HG03439 (cell line): ENCODE data around the gene RPL39L.
A peak's percentile ranks its signal among the peaks of the same experiment; 100 is the strongest.
"Not testable (repeated sequence)": the region's sequence is repeated elsewhere in the genome, so short reads cannot be mapped to it uniquely, and the experiment has no call there.

Experiments used
- ATAC-seq: cut with Tn5 transposase; IDR thresholded peaks from one replicate; pipeline ENCODE4 v1.9.1; 2021; ENCODE audit warnings: mild to moderate bottlenecking, moderate library complexity; ENCODE audit not compliant: unreplicated experiment

RPL39L gene

GRCh38 chr3:187139126-187139894 lies at the start of gene RPL39L:
RPL39L (minus strand) TSS chr3:187139496; CDS start chr3:187121300, 18,196 bp downstream.
- peak; percentile 97 for ATAC-seq

- ATAC-seq: no peak
Observed at GRCh38 chr3:187188931-187189330, 49.6 kb upstream of the RPL39L start.

- no peak for ATAC-seq
Observed at GRCh38 chr3:187186801-187187421, 47.6 kb upstream of the RPL39L start.

- ATAC-seq: no peak
Observed at GRCh38 chr3:187186375-187186774, 47.1 kb upstream of the RPL39L start.

DNA sequence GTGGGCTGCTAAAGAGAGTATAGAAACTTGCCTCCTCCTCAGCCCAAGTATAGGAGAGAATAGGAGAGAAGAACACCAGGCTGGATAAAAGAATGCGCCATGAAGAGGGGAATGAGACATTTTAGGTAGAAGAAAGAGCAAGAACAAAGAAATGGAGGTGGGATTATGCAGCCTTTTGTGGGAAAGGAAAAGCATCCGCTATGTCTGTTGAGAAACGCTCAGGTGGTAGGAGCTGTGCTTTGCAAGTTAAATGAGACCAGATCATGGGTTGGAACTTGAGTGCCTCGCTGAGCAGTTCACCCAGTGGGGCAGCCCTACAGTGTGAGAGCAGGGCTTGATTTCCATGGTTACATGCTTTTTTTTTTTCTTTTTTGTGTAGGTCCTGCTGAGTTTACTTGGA lies 46.5 kb upstream of the RPL39L start:
- no peak for ATAC-seq

GRCh38 chr3:187183903-187184302 lies 44.6 kb upstream of the RPL39L start:
- no peak for ATAC-seq

DNA sequence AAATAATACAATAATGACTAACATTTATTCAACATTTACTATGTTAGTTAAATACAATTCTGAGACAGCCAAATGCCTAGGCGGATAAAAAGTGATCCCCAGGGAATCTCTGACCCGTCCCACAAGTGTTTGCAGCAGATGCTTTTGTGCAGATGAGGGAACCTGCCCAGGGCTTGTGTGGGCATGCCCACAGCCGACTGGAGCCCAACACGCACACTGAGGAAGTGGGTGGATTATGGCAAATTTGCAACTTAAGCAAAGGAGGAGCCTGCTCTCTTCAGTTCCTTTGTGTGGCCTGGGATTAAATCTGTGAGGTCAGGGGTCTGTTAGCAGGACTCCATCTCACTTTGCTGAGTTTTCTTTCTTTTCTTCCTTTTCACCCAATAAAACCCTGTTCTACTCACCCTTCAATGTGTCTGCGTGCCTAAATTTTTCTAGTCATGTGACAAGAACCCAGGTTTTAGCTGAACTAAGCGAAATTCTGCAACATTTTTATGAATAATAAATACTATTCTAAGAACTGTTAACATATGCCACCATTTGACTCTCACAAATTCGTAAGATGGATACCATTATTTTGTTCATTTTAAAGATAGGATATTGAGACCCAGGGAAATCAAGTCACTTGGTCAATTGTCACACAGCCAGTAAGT lies 44.0 kb upstream of the RPL39L start:
- no peak for ATAC-seq

DNA sequence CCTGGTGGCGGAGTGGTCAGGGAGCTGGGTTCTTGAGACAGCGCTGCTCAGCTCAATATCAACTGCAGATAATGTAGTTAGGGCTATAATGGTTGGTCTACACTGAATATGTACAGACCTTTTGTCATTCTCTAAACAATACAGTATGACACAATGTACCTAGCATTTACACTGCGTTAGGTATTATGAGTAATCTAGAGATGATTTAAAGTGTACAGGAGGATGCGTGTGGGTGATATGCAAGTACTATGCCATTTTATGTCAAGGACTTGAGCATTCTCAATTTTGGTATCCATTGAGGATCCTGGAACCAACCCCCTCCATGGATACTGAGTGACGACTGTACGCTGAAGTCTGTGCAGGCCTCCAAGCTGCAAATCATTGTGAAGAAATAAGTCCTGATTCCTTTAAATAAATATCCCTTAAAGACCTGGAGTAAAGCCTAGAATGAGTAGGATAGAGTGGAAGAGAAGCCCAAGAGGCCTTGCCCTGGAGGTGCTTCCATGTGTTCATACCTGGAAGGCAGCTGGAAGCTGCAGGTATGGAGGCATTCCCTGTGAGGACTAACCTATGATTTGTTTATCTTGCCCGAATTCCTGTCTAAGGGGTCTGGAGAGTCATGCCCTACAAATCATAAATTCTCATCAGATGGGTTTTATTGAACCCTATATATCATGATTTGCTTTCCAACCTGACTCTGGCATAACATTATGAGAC lies 42.3 kb upstream of the RPL39L start:
- ATAC-seq: no peak

- ATAC-seq: no peak
Observed at GRCh38 chr3:187172929-187173328, 33.6 kb upstream of the RPL39L start.

DNA sequence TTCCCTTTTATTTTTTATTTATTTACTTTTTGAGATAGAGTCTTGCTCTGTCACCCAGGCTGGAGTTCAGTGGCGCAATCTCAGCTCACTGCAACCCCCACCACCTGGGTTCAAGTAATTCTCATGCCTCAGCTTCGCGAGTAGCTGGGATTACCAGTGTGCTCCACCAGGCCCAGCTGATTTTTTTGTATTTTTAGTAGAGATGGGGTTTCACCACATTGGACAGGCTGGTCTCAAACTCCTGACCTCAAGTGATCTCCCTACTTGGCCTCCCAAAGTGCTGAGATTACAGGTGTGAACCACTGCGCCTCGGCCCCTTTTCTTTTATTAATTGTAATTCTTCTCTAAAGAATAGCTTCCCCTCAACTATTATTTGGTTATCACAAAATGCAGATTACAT lies 31.6 kb upstream of the RPL39L start:
- ATAC-seq: not testable (repeated sequence)

GRCh38 chr3:187169231-187169960 lies 30.1 kb upstream of the RPL39L start:
- ATAC-seq: no peak

DNA sequence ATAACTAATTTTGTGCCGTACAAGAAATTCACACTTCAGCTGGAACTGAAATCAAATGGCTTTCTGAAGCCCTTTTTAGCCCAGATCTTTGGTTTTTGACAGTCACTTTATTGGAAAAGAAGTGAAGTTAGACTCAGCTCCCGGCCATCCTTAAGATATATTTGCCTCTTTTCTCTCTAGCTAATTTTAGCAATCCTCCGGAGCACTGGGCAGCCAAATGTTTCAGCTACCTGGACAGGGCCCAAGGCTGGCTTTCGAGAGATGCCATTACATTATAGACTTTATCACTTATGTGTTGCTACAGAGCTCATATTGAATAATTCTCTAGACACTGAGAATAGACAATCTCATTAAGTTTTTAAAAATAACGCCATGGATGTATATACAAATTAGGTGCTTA lies 28.5 kb upstream of the RPL39L start:
- ATAC-seq: no peak

GRCh38 chr3:187166750-187167149 lies 27.5 kb upstream of the RPL39L start:
- ATAC-seq: no peak

- no peak for ATAC-seq
Observed at GRCh38 chr3:187165144-187165543, 25.8 kb upstream of the RPL39L start.

GRCh38 chr3:187162265-187162953 lies 23.1 kb upstream of the RPL39L start:
- no peak for ATAC-seq

DNA sequence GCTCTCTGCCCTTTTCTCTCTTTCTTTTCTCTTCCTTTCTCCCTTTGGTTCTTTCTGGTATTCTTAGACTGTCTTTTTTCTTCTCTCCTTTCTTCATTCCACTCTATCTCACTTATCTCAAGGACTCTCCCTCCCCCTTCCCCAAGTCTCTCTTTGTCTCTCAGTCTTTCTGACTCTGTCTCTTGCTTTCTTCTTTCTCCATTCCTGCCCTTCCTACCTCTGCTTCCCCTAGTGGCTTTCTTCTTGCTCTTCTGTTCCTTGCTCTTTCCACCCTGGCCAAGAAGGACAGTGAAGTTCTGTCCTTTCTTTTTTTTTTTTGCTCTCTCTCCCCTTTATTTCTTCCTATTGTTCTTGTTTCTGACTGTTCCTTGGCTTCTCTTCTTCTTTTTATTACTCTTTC lies 22.3 kb upstream of the RPL39L start:
- no peak for ATAC-seq

DNA sequence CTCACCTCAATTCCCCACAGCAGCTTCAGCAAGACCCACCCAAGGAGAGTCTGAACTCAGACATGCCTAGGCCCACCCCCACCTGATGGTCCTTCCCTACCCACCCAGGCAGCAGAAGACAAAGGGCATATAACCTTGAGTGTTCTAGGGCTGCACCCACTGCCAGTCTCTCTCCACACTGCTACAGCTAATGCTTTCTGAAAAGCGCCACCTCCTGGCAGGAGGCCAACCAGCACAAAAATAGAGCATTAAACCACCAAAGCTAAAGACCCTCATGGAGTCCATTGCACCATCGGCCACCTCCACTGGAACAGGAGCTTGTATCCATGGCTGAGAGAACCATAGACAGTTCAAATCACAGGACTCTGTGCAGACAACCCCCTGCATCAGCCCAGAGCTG lies 11.3 kb upstream of the RPL39L start:
- no peak for ATAC-seq

DNA sequence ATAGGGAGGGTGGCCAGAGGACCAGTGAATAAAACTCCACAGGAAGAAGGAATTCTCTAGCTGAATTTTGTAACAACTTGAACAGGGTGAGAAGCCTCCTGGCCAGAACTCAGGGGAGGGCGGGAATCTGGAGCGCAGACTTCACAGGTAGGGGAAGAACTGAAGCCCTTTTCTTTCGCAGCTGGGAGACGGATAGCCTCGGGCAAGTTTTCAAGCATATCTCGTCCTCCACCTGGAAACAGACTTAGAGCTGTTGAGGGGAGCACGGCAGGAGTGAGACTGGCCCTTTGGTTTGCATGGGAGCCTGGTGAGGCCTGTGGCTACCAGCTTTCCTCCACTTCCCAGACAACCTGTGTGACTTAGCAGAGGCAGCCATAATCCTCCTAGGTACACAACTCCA lies 10.9 kb upstream of the RPL39L start:
- no peak for ATAC-seq

DNA sequence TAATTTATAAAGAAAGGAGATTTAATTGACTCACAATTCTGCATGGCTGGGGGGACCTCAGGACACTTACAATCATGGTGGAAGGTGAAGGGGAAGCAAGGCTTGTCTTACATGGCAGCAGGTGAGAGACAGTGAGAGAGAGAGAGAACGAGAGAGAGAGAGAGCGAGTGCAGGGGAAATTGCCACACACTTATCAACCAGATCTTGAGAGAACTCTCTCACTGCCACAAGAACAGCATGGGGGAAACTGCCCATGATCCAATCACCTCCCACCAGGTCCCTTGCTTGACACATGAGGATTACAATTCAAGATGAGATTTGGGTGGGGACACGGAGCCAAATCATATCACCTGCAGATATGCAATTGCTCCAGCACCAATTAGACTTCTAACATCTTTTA lies 7.1 kb upstream of the RPL39L start:
- ATAC-seq: no peak
